Activated CD8-positive, alpha-beta memory T cell treated with anti-CD3 and anti-CD28 coated beads for 24 hours (primary cell): ENCODE measurements around the gene TTLL12.
"Not testable (repeated sequence)": the region's sequence is repeated elsewhere in the genome, so short reads cannot be mapped to it uniquely, and the experiment has no call there.

Source experiments
- DNase-seq: peaks from one replicate; pipeline ENCODE4 v3.0.0-alpha.2; 2020

Gene TTLL12

DNA sequence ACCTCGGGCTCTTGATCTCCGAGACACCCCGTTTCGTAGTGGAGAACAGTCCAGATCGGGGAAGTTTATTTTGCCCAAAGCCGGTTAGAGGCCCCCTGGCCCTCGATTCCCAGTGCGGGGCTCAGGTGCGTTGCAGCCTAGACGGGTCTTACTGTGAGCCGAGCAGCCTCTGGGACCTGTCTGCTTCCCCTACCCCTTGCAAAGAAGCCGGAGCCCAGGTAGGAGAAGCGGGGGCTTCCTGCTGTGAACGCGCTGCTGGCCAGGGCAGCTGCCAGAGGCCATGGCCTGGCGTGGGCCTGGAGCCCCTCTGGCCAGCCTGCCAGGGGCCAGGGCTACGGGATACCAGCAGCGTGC is 35.0 kb downstream of the TTLL12 start:
- DNase-seq = no peak

DNA sequence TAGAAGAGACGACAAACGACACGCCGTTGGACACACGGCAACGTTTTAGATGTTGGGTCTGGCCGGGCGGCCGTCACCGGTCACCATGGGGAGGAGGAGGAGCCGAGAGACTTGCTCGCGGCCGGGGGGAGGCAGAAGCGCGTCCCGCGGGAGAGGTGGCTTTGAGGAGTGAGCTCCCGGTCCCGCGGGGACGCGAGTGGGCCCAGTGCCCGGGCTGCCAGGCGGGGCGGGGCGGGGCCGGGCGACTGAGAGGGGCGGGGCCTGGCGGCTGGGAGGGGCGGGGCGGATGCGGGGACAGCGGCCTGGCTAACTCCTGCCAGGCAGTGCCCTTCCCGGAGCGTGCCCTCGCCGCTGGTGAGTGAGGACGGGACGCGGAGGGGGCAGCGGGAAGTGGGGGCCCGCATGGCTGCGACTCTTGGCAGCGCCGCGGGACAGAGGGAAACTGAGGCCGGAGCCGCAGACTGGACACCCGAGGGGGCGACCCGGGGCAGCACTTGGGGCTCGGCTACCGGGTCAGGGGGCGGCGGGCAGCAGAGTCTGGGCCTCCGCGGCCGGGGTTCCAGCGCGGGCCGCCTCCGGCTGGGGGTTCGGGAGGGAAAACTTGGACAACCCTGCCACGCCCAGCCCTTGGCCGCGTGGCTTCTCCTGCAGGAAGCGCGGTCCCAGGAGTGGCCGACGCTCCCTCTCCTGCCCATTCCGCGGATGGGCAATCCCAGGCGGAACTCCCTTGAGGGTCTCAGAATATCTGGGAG is 35.5 kb downstream of the TTLL12 start, which contains the start of gene TSPO:
Gene TSPO (plus strand): TSS at position 309 of the 752 bp plus-strand sequence. CDS start 7,680 bp downstream, outside the sequence.
- peak; percentile 84 for DNase-seq

DNA sequence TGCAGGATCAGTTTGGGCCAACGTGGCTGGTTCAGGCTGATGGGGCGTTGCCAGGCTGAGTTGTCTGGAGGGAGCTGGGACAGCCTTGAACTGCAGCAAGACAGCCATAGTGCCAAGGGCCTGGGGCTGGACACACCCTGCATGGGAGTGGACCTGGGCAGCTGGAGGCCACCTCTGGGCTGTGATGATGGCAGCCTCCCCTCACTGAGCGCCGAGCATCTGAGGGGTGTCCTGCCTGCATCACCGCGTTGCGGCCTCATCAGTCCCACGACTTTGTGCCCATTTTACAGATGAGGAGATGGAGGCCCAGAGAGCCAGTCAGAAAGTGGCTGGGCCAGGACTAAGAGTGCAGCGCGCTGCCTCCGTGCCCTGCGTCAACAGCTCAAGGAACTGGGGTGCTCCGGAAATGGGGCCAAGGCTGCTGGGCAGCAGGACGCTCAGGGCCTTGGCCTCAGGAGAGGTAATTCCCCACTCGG is 36.2 kb downstream of the TTLL12 start:
- no peak for DNase-seq

DNA sequence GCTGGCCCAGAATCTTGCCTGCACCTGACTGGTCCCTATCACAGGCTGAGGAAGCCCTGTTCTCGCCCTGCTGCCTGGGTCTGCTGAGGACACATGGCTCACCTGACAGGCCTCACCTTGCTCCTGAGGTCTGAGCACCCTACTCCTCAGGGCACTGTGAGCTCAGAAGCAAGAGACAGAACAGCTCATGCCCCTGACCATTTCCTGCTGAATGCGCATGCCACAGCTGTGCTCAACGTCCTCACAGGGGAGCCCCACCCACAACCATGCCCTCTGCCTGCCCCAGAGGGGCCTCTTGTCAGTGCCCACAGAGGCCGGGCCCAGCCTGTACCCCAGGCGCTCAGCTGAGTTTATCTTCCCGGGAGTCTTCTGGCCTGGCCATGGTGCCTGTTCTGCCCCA is 38.4 kb downstream of the TTLL12 start:
- no peak for DNase-seq

DNA sequence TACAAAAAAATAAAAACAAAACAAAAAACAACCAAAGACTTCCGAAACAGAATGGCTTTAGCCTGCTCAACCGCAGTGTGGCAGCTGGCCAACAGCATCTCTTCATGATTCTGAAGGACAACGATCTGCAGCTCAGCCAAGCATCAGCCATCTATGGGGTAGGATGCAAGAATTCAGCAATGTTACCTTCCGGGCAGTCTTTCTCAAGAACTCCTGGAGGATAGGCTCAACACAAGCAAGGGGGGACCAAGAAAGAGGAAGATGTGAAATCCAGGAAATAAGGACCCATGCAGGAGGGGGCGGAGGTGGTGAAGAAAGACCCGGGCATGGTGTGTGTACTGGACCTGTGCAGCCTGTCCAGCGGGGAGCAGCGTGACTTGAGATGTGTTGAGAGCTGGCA is 39.1 kb downstream of the TTLL12 start:
- DNase-seq = no peak

DNA sequence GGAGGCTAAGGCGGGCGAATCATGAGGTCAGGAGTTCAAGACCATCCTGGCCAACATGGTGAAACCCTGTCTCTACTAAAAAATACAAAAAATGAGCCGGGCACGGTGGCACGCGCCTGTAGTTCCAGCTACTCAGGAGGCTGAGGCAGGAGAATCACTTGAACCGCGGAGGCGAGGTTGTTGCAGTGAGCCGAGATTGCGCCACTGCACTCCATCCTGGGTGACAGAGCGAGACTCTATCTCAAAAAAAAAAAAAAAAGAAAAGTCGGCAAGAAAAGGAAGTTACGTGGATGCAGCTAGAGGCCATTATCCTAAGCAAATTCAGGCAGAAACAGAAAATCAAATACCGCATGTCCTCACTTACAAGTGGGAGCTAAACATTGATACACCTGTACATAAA is 40.6 kb downstream of the TTLL12 start:
- DNase-seq = not testable (repeated sequence)

DNA sequence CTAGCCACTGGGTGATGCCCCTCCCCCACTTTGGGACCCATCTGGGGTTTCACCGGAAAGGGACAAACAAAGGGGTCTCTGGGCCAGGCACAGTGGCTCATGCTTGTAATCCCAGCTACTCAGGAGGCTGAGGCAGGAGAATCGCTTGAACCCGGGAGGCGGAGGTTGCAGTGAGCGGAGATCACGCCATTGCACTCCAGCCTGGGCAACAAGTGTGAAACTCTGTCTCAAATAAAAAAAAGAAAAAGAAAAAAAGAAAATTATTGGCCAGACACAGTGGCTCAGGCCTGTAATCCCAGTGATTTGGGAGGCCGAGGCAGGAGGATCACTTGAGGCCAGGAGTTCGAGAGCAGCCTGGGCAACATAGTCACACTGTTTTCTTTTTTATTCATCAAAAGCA is 41.6 kb downstream of the TTLL12 start:
- DNase-seq = not testable (repeated sequence)

DNA sequence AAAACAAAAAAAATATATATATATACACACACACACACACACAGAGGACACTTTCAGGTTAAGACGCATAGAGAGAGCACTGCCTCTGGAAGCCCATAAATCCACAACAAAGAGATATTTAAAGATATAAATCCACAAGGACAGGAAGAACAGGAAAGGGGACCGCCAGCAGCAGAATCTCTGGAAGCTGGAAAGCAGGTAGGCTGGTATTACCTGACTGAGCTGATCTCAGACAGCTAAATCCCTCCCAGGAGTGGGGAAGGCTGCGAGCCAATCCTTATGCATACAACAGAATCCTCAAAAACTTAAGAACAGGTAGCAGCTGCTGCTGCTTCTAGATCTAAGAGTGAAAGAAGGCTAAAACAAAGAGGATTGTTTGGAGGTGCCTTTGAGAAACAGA is 42.0 kb downstream of the TTLL12 start:
- no peak for DNase-seq

DNA sequence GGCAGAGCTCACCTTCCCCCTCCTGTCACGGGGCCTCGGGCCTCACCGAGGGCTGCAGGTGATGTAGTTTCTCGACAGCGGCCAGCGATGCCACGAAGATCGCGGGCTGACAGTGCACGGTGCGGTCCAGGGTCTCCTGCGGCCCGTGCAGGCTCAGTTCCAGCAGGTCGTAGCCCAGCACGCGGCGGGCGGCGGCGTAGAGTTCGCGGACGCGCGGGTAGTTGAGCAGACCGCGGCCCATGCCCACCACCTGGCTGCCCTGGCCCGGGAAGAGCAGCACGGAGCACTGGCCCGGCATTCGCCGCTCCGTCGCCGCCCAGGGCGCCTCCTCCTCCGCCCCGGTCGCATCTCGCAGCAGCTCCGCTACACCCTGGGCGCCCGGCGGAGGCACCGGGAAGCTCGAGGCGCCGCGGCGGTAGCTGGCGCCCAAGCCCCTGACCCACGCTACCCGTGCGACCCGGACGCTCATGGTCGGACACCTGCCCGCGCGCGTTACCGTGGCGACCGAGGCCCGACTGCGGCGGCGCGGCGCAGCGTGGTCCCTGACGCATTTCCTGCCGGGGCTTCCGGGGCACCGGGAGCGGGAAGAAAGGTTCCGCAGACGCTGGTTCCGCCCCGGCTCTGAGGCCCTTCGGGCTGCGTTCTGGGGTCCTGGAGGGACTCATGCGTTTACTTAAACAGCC is 43.9 kb downstream of the TTLL12 start, which contains the start of gene MCAT:
Gene MCAT (minus strand): TSS at position 519 of the 683 bp plus-strand sequence. CDS start 50 bp downstream, at position 469.
- peak; percentile 93 for DNase-seq

DNA sequence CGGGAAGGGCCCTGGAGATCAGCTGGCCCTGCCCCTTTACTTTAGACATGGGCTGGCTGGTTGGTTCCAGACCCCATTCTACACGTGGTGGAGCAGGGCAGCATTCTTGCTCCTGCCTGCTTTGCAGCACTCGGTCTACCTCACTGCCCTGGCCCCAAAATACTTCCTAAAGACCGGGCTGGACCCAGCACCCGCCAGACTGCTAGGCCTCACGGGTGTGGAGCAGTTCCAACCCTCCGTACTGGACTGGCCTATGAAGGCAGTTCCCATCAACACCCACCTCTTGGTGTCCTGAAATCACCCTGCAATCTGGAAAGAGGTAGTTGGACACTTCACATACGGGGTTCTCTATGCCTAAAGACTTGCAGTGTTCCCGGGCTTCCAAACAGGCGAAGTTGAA is 50.1 kb downstream of the TTLL12 start:
- no peak for DNase-seq

DNA sequence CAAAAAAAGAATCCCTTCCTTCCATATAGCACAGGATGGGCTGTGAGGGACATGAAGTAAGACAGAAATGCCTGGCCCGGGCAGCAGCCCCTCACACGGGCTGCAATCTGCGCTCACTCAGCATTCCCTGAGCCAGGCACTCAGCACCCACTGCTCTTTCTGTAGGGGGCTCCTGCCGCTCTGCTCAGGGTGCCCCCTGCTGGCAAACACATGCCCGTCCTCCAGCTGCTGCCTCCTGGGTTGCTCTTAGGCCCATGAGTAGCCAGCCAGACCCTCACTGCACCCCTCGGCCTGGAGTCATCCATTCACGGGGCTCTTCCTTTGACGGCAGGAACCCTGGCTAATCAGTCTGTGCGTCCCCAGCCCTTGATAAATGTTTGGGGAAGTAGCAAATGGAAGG is 50.7 kb downstream of the TTLL12 start:
- peak; percentile 72 for DNase-seq

DNA sequence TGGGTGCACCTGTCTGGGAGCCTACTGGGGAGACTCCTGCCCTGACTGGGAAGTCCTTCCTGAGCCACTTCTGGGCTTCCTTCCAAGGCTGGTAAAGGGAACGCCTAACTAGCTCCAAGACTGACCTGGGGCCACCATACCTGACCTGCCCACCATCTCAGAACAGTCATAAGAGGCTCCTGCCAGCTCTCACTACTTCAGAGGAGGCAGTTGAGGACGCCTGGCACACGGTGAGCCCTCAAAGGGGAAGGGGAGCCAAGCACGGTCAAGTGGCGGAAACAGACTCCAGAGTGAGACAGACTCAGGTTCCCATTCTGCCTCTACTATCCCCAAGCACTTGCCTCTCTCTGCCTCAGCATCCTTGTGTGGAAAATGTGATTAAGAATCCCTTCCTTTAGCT is 51.4 kb downstream of the TTLL12 start:
- no peak for DNase-seq

DNA sequence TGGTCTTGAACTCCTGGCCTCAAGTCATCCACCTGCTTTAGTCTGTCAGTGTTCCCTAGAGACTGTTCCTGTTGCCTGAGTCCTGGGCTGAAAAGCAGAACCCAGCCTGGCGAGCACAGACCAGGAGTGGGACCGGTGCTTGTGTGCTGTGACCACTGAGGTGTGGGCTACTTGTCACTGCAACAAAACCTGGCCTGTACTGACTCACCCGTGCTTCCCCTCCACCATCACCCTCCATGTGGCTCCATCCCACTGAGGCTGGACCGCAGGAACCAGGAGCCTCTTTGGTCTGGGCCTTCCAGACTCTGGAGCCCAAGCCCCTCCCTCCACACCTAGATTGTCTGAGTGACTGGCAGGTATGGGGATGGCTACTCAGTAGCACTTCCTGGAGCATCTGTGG is 52.4 kb downstream of the TTLL12 start:
- DNase-seq = no peak

DNA sequence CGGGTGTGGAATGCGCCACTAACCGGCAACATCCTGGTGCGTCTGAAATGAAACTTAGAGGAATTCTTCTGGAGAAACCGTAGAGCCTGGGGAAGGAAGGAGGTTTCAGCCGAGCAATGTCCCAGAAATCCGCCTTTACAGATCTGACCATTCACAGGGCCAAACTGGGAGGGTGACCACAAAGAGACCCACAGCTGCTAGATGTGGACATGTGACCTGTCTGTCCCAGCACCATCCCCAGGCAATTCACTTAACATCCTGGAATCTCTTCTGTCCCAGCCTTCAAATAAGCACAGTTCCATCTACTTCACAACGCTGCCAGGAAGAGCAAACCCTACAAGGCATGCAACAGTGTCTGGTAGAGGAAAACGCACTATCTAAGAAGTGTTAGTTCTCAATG is 53.5 kb downstream of the TTLL12 start:
- no peak for DNase-seq

DNA sequence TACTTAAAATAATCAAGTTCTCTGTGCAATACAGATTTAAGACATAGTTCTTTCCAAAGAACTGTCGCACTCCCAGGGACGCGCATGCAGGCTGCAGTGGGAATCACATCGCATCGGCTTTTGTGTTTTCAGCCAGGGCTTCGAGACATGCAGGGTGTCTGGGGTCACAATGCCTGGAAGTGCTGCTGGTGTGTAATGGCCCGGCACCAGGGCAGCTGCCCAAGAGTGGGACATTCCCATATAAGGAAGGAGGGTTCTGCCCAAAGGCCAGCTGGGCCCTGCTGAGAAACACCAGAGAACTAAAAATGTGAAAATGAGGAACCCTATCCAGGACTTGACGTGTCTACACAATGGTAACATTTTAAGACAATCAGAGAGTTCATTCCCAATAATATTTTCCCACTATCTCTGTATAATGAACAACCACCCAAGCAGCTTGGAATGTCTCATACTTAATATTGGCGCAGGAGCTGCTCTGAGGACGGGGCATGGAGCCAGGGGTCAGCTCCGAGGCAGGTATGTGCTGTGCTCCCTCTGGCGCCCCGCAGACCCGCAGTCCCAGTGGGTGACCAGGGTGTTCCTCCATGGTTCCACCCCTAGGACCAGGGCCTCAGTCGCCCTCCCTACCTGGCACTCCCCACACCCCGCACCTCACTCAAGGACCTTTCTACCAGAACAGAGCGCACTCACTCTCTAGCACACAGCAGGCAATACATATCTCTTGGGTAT is 55.0 kb downstream of the TTLL12 start:
- DNase-seq = no peak

DNA sequence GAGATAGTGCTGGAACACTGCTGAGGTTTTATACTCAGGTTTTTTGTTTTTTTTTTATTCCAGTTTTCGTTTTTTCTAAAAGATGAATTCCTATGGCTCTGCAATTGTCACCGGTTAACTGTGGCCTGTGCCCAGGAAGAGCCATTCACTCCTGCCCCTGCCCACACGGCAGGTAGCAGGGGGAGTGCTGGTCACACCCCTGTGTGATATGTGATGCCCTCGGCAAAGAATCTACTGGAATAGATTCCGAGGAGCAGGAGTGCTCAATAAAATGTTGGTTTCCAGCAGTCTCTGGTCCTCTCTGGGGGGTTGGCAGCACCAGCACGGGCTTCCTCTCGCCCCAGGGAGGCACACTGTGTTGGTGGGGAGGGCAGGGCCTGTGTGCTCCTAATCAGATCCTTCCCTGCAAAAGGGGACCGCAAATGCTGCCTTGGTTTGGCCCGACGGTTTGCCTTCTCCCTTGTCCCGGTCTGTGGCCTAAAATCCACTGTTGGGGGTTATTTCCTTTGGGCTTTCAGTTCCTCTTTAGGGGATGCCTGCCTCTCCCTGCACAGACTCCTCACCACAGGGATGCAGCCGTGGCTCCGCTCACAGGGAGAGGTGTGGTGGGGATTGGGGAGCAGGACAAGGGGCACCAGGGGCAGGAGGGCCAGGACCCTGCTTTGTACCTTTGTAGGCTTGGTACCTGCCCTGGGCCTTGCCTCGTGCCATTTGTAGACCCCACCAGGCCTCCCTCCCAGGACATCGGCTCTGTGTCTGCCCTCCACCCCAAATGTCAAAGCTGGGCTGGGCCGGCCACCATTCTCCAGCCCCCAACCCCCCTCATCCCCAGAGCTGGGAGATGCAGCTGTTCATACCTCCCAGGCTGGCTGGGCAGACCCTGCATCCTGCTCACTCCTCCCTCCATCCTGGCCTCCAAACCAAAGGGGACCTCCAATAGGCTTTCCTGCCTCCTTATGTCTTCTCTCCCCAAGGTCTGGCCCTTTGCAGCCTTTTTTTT is 57.2 kb downstream of the TTLL12 start:
- DNase-seq = no peak

DNA sequence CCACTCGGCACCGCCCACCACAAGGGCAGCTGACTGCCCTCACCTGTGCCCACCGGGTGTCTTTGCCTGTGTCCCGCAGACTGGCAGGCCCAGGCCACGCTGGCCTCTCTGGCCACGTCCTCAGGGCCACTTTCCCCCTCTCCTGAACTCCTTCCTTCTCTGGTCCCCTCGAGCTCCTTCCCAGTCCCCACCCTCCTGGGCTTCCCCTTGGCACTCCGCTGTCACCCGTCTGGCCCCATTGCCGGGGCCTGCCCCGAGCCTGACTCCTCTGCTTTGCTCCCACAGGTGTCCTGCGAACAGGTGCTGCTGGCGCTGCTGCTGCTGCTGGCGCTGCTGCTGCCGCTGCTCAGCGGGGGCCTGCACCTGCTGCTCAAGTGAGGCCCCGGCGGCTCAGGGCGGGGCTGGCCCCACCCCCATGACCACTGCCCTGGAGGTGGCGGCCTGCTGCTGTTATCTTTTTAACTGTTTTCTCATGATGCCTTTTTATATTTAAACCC is 58.0 kb downstream of the TTLL12 start:
- no peak for DNase-seq

DNA sequence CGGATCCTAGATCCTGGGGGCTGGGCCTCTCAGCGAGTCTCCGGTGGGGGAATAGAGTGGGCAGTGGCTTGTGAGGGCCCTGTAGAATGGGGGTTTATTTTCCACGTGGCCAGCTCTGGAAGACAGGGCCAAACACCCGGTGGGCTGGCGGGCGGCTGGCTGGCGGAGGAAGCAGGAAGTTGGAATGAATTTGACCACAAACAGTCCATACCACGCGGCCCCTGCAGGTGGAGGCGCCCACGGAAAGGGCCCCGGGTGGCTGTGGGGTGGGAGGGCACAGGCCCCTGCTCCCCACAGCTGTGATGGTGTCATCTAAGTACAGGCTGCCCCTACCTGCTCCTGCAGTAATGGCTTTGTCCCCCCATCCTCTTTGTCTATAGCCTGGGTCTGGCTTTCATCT is 58.8 kb downstream of the TTLL12 start:
- DNase-seq = no peak

DNA sequence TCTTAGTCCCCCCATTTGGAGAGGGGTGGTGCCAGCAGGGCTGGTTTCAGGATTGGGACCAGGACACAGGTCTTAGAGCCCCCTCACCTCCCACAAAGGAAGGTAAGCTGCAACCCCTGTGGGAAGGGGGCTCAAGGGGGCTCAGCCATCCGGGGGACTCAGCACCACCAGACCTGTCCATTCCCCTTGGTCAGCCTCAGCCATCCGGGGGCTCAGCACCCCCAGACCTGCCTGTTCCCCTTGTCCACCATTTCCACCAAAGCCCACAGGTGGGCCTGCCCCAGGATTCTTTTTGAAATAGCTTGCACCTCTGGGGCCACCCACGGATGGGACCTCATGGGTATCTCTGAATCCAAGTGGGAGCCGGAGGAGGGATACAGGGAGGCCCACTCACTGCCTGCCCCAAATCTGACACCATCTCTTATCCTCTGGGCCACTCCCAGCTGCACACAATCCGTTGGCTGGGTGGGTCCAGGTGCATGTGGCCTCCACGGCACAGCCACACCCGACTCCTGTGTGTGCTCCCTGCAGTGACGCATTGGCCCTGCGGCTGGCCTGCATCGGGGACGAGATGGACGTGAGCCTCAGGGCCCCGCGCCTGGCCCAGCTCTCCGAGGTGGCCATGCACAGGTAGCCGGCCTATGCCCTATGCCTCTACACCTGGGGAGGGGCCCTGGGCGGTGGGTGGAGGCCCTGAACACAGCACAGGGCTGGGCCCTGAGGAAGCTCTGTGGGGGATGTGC is 59.6 kb downstream of the TTLL12 start:
- no peak for DNase-seq

DNA sequence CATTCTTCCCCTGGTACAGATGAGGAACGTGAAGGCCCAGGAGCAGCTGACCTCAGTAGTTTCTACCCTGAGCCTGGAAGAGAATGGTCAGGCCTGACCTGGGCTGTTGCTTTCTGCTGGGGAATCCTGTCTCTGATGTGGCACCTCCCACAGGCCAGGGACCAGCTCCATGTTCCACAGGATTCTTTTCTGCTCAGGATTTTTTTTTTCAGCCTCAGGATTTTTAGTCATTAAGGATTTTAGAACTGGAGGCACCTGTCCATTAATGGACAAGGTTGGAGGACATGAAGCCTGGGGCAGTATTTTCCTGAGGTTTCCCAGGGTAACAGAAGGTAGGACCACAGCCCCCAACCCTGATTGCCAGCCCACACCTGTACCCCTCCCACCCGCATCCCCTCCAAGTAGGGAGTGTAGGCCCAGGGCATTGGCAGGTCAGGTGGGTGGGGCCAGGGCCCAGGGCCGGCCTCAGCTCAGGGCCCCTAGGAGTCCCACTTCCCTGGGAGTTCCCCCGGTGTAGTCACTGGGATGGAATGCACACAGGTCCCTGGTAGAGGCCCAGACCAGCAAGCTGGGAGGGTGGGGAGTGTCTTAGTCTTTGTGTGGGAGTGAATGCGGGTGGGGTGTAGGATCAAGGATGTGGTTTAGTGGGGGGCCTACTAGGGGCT is 60.3 kb downstream of the TTLL12 start:
- no peak for DNase-seq

DNA sequence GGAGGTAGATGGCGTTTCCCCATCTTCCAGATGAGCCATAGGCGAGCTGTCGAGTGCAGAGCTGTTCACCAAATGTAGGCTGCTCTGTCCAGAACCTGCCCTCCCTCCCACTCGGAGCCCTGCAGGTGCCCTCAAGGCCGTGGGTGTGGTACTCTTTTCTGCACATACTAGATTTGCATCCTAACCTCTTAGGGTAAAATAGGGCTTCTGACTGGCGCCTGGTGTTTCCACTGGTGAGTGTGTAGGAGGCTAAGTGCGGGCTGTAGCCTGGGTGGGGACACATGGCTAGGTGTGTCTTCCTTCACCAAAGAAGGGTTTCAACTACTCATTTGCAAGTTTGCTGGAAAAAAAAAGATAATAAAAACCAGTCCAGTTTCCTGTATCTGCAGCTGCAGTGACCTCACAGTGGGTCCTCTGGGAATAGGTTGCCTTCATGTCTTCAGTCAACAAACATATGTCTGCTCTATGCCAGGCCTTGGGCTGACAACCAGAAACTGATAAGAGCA is 67.9 kb downstream of the TTLL12 start:
- DNase-seq = no peak
